DMS53 treated with DMSO at 0.1 percent for 48 hours (cell line): ENCODE measurements around the gene SERAC1.

ENCODE experiments used
- DNase-seq: peaks from one replicate; lab custom pipeline; 2025; ENCODE audit not compliant: unreplicated experiment; lab: John Stamatoyannopoulos, UW

SERAC1 gene

DNA sequence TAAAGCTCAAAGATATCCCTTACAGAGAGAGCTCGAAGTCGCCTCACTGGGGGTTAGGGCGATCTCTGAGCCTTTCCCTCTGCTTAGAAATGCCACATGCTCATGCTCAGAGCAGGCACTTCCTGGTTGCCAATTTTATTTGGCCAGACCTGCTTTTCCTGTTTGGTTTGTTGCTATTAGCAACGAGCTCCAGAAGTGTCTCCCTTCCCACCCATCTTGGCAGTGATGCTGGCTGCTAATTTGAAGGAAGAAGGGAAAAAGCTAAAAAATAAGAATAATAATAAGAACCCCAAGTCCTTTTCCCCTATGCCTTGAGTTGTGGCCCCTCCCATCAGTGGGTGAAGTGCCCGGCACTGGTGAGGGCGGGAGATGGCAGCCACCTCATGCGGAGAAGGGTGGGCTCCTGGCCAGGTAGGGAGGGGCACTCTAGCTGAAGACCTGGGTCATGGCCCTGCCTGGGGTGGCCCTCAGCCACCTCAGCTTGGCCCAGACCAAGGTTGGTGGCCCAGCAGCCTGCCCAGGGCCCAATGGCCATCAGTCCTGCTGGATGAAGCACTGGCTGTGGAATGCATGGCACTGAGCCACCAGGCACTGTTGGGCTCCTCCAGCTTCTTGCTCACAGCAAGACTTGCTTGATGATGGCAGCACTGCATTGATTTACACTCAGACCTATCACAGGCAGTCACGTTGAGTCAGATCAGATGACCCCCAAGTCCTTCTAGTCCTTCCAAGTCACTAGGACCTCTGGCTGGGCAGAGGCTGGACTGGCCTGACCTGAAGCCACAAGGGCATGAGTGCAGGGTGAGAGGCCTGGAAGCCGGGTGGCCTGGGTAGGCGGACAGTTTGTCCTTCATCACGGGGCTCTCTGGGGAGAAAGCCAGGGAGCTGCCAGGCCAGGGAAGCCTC, 107.4 kb downstream of the SERAC1 start:
- peak; percentile 30 for DNase-seq
